Neutrophil (primary cell): Measurements from ENCODE around the gene INHBA.
A peak's percentile ranks its signal among the peaks of the same experiment; 100 is the strongest.

Experiments used
- H3K27ac ChIP-seq: fragments of 200-600 bp; sonication (generic); 2 replicates; pipeline ENCODE4 v1.5.1; 2016; ENCODE audit warnings: mild to moderate bottlenecking, moderate library complexity
- H3K27me3 ChIP-seq: fragments of 200-600 bp; sonication (generic); 2 replicates; pipeline ENCODE4 v1.6.0; 2016; ENCODE audit warnings: mild to moderate bottlenecking
- H3K36me3 ChIP-seq: fragments of 200-600 bp; sonication (generic); 2 replicates; pipeline ENCODE4 v1.5.1; 2017
- H3K4me1 ChIP-seq, 2 experiments: fragments of 200-600 bp in 1 of 2; sonication (generic) in 1 of 2; 1 replicate in 1 of 2; 2 replicates in 1 of 2; pipeline versions ENCODE4 v1.5.1 to v1.6.1; 2013 to 2016; ENCODE audit warnings: low read depth in 1 of 2, low read length in 1 of 2, mild to moderate bottlenecking in 1 of 2, moderate library complexity in 1 of 2; ENCODE audit not compliant: control insufficient read depth in 1 of 2, insufficient read depth in 1 of 2
- H3K4me3 ChIP-seq, 2 experiments: fragments of 200-600 bp in 1 of 2; sonication (generic) in 1 of 2; 1 replicate in 1 of 2; 2 replicates in 1 of 2; pipeline ENCODE4 v1.5.1; 2013 to 2016; ENCODE audit warnings: low read depth in 1 of 2, low read length in 1 of 2, mild to moderate bottlenecking in 1 of 2, moderate library complexity in 1 of 2
- H3K9me3 ChIP-seq: fragments of 200-600 bp; sonication (generic); 2 replicates; pipeline ENCODE4 v1.5.1; 2016
- CTCF ChIP-seq: fragments of 200-600 bp; sonication (generic); IDR thresholded peaks from 2 replicates; pipeline ENCODE4 v1.5.1; 2016; ENCODE audit warnings: antibody characterized with exemption

The INHBA gene

DNA sequence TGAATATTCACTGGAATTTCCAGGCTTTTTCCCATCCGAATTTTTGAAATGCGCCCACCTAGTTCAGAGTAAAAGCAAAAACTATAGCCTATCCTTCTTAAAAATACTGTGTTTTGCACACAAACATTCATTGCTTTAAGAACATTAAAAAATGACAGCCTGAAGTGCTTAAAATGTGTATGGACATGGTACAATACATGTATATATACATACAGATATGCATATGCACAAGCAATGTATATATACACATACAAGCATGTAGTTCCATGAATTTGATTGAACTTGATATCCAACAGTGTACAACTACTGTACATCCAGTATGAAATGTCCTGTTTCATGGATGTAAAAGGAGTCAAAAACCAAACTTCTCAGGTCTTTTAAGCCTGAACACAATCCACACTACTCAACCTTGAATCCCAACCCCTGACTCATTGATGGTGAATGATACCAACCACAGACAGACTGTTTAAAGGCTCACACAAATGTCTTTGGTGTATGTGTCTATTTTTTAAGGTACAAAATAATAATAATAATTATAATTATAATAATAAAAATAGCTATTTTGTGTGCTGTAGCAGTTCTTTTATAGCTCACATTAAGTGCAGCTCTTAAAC, 14.8 kb downstream of the INHBA start:
- H3K4me3 ChIP-seq = no peak overlapping the region
- H3K27me3 ChIP-seq = no peaks in the 10 kb centered on the region
- TF ChIP-seq CTCF = no peak
- no peaks in the 10 kb centered on the region for H3K9me3 ChIP-seq
- peaks cover 5% of the 10 kb centered on the region for H3K36me3 ChIP-seq
- H3K4me1 ChIP-seq = peaks cover 30 to 34% of the 10 kb centered on the region in 2 experiments
- no peak overlapping the region for H3K27ac ChIP-seq

GRCh38 chr7:41685684-41686083, 17.2 kb downstream of the INHBA start:
- no peak overlapping the region for H3K4me3 ChIP-seq
- peaks cover 5% of the 10 kb centered on the region for H3K36me3 ChIP-seq
- H3K9me3 ChIP-seq = no peaks in the 10 kb centered on the region
- no peaks in the 10 kb centered on the region for H3K27me3 ChIP-seq
- TF ChIP-seq CTCF = no peak
- peak overlapping the region; percentile 19 for H3K27ac ChIP-seq
- H3K4me1 ChIP-seq = peaks cover 6 to 10% of the 10 kb centered on the region in 2 experiments

- TF ChIP-seq CTCF = no peak
- no peak overlapping the region for H3K4me3 ChIP-seq
- no peaks in the 10 kb centered on the region for H3K36me3 ChIP-seq
- H3K27ac ChIP-seq = no peak overlapping the region
- H3K27me3 ChIP-seq = no peaks in the 10 kb centered on the region
- H3K9me3 ChIP-seq = no peaks in the 10 kb centered on the region
- H3K4me1 ChIP-seq = peaks cover 3 to 4% of the 10 kb centered on the region in 2 experiments
Observed at GRCh38 chr7:41682422-41682821, 20.5 kb downstream of the INHBA start.

- H3K27me3 ChIP-seq = no peaks in the 10 kb centered on the region
- H3K4me3 ChIP-seq = no peak overlapping the region
- H3K27ac ChIP-seq = no peak overlapping the region
- no peaks in the 10 kb centered on the region for H3K9me3 ChIP-seq
- H3K4me1 ChIP-seq = no peaks in the 10 kb centered on the region
- H3K36me3 ChIP-seq = no peaks in the 10 kb centered on the region
- no peak for TF ChIP-seq CTCF
Observed at GRCh38 chr7:41679566-41679965, 23.3 kb downstream of the INHBA start.

DNA sequence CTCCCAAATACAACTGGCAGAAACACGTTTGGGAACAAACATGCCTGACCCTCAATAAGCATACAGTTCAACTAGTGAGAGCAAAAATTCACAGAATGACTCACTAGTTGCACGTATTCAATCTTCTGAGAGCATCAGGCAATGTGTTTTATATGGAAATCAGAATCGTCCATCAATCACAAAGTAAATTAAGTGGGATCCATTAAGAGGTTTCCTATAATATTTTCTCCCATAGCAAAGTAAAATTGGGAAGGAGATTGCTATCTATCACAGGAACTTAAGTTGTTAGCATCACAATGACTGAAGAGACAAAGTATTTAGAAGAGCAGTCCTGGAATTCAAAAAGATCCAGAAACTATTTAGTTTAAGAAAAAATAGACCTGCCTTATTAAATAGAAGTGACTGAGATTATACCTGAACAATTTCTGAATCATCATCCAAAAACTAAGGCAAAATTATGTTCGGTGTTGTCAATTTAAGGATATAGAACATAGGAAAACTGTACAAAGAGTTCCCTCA, 28.3 kb downstream of the INHBA start:
- Histone ChIP-seq H3K4me3 (no peak overlapping the region), H3K4me1 (no peaks in the 10 kb centered on the region), H3K9me3 (no peaks in the 10 kb centered on the region), H3K36me3 (no peaks in the 10 kb centered on the region), H3K27ac (no peak overlapping the region), H3K27me3 (no peaks in the 10 kb centered on the region)
- TF ChIP-seq CTCF = no peak
